ENCODE results near the gene DMP1.
"Not testable (repeated sequence)": the region's sequence is repeated elsewhere in the genome, so short reads cannot be mapped to it uniquely, and the experiment has no call there.

DMP1 gene

GRCh38 chr4:87688316-87688715 lies 38.2 kb downstream of the DMP1 start:
- no peak for DNase-seq (ENCODE audit: low read depth)

GRCh38 chr4:87690947-87691346 lies 40.9 kb downstream of the DMP1 start:
- DNase-seq (ENCODE audit: low read depth), result not testable (repeated sequence)

GRCh38 chr4:87692060-87692459 lies 42.0 kb downstream of the DMP1 start:
- DNase-seq (ENCODE audit: low read depth), result not testable (repeated sequence)

- no peak for DNase-seq (ENCODE audit: low read depth)
Measured at GRCh38 chr4:87697272-87697671, 47.2 kb downstream of the DMP1 start.

- no peak for DNase-seq (ENCODE audit: low read depth)
Measured at GRCh38 chr4:87697945-87698344, 47.9 kb downstream of the DMP1 start.

GRCh38 chr4:87698394-87698793 lies 48.3 kb downstream of the DMP1 start:
- DNase-seq (ENCODE audit: low read depth), result no peak

GRCh38 chr4:87704001-87704400 lies 53.9 kb downstream of the DMP1 start:
- DNase-seq (ENCODE audit: low read depth), result no peak

- no peak for DNase-seq (ENCODE audit: low read depth)
Measured at GRCh38 chr4:87707279-87707918, 57.3 kb downstream of the DMP1 start.

Measured in GM04504 (cell line).